CD4-positive, alpha-beta T cell treated with Interleukin-2 at 100 ng/mL for 4 hours (primary cell): ENCODE data around the gene SYNPO2.

Experiments used
- DNase-seq: peaks from one replicate; pipeline ENCODE4 v3.0.0-alpha.2; 2020; ENCODE audit warnings: low spot score

The SYNPO2 gene, protein sequence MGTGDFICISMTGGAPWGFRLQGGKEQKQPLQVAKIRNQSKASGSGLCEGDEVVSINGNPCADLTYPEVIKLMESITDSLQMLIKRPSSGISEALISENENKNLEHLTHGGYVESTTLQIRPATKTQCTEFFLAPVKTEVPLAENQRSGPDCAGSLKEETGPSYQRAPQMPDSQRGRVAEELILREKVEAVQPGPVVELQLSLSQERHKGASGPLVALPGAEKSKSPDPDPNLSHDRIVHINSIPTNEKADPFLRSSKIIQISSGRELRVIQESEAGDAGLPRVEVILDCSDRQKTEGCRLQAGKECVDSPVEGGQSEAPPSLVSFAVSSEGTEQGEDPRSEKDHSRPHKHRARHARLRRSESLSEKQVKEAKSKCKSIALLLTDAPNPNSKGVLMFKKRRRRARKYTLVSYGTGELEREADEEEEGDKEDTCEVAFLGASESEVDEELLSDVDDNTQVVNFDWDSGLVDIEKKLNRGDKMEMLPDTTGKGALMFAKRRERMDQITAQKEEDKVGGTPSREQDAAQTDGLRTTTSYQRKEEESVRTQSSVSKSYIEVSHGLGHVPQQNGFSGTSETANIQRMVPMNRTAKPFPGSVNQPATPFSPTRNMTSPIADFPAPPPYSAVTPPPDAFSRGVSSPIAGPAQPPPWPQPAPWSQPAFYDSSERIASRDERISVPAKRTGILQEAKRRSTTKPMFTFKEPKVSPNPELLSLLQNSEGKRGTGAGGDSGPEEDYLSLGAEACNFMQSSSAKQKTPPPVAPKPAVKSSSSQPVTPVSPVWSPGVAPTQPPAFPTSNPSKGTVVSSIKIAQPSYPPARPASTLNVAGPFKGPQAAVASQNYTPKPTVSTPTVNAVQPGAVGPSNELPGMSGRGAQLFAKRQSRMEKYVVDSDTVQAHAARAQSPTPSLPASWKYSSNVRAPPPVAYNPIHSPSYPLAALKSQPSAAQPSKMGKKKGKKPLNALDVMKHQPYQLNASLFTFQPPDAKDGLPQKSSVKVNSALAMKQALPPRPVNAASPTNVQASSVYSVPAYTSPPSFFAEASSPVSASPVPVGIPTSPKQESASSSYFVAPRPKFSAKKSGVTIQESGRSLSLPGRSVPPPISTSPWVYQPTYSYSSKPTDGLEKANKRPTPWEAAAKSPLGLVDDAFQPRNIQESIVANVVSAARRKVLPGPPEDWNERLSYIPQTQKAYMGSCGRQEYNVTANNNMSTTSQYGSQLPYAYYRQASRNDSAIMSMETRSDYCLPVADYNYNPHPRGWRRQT

DNA sequence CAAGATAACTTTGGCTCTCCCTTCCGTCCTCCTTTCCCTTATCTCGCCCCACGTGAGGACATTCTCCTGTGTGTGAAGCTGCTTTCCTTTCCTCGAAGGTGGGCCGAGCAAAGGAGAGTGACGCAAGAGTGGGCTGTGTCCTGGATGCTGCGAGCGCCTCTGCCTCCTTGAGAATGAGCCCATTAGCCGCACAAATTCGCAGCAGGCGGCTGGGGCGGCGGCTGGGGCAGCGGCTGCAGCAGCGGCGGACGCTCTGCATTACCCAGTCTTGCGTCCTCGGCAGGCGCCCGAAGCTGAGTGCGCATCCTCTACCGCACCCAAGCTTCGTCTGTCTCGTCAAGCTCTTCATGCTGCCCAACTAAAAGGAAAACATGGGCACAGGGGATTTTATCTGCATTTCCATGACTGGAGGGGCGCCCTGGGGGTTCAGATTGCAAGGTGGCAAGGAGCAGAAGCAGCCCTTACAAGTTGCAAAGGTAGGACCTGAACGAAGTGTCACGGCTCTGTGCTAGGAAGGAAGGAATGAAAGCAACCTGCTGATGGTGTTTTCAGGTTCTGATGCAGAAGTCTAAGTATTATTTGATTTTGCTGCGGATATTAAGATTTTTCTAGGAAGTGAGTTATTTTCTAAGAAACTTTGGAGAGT is at the start of gene SYNPO2:
SYNPO2 (plus strand) TSS at position 189 of the 646 bp plus-strand sequence; CDS start at position 372, 183 bp downstream.
- peak; percentile 2 for DNase-seq

- DNase-seq: no peak
These were observed 49.3 kb upstream of the SYNPO2 start for GRCh38 chr4:118839221-118839927.

DNA sequence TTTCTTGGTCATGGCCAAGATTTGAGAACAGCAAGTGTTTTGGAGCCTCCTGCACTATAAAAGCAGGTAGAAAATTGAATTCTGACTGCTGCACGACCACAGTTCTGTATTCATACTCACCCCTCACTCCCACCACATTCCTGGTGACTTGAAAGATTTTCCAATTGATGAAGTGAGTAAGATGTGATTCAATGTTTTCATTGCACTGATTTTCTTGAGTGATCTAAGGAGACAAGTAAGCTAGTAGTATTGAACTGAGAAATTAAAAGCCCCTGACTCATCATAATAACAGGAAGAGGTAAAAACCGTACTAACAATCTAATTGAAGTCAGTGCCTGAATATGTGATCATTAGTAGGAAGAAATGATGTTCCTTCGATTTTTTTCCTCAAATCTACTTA is 46.6 kb upstream of the SYNPO2 start:
- no peak for DNase-seq

DNA sequence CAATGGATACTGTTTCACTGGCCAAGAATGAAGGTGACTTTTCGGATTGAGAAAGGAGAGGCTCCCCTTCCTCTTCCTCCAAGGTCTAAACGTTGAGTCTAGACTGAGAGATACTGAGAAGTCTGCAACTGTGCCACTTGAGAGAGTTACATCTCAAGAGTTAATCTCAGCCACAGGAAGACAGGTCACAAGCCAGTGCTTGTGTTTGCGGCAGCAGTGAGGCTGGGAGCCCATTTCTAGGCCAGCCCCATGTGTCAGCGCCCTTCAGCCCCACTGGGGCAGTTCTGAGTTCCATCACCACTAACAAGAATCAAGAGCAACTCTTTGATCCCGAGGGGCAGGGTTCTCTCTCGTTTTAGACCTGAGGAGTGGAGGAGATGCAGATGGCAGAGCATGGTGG is 45.4 kb upstream of the SYNPO2 start:
- no peak for DNase-seq

DNA sequence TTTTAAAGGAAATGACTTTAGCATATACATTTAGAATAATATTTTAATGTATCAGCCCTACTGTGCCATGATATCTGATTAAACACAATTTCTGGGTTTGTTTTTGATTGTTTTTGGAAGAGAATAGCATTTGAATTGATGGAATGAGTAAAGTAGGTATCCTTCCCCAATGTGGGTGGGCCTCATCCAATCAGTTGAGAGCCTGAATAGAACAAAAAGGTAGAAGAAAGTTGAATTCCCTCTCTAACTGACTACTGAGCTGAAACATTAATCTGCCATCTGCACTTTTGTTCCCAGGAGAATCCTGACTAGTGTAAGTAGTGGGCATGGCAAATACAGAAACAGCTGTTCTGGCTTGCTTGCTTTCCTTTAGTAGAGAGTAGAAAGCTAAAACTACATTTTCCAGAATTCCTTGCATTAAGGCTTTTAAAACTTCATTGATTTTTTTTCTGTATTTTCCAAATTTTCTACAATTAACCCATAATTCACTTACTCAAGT is 43.1 kb upstream of the SYNPO2 start:
- DNase-seq: no peak

- no peak for DNase-seq
These were observed 41.7 kb upstream of the SYNPO2 start for GRCh38 chr4:118846979-118847378.

- DNase-seq: no peak
These were observed 40.4 kb upstream of the SYNPO2 start for GRCh38 chr4:118848242-118848641.

DNA sequence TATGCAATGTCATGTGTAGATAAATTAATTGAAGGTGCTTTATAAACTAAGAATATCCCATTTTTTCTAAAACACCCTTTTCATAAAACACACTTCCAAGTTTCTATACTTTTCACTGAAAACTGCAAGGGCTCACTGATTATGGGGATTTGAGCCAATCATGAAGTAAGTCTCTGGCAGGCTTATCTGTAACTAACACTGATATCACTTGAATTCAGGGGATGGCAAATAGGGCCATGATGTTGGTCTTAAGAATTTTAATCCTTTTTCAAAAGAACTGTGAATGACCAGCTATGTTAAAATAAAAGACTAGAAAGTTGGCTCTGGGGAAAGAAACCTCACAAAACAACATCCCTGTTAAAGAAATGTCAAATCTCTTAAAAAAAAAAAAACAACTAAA is 39.8 kb upstream of the SYNPO2 start:
- no peak for DNase-seq

DNA sequence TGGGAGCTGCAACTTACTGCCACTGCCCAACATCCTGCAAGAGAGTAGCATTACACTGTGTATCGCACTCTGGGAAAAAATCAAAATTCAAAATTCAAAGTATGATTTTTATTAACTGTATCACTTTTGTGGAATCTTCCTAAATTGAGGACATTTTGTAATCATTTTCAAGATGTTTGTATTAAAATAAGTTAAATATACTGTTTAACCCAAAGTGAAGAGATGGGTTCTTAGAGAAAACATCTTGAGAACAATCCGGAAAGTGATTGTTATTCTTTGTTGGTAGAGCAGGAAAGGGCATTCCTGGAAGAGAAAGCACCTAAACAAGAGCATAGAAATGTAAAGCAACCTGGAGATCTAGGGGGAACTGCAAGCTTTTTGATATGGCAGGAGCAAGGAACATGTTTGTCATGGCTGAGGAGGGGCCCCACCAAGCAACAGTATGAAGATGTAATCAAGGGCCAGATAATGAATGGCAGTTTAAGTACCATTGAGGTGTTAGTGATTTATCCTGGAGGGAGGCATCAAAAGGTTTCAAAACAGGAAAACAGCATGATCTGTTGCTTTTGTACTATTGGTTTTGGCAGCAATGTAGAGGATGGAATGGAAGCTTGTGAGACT is 38.7 kb upstream of the SYNPO2 start:
- no peak for DNase-seq

GRCh38 chr4:118850488-118851173 is 38.0 kb upstream of the SYNPO2 start:
- peak; percentile 53 for DNase-seq

- DNase-seq: no peak
These were observed 30.9 kb upstream of the SYNPO2 start for GRCh38 chr4:118857760-118858159.

- DNase-seq: no peak
These were observed 29.9 kb upstream of the SYNPO2 start for GRCh38 chr4:118858779-118859178.

- DNase-seq: peak; percentile 35
These were observed 23.5 kb upstream of the SYNPO2 start for GRCh38 chr4:118865091-118865708.

DNA sequence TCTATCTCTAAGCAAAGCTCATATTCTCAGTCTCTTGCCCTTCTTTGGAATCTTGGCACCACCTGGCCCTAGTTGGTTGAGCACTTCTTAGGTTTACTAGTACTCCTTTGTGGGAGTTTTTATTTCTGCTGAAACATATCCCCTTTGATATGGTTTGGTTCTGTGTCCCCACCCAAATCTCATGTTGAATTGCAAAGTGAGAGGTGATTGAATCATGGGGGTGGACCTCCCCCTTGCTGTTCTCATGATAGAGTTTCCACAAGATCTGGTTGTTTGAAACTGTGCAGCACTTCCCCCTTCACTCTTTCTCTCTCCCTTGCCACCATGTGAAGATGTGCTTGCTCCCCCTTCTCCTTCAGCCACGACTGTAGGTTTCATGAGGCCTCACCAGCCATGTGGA is 22.2 kb upstream of the SYNPO2 start:
- no peak for DNase-seq

DNA sequence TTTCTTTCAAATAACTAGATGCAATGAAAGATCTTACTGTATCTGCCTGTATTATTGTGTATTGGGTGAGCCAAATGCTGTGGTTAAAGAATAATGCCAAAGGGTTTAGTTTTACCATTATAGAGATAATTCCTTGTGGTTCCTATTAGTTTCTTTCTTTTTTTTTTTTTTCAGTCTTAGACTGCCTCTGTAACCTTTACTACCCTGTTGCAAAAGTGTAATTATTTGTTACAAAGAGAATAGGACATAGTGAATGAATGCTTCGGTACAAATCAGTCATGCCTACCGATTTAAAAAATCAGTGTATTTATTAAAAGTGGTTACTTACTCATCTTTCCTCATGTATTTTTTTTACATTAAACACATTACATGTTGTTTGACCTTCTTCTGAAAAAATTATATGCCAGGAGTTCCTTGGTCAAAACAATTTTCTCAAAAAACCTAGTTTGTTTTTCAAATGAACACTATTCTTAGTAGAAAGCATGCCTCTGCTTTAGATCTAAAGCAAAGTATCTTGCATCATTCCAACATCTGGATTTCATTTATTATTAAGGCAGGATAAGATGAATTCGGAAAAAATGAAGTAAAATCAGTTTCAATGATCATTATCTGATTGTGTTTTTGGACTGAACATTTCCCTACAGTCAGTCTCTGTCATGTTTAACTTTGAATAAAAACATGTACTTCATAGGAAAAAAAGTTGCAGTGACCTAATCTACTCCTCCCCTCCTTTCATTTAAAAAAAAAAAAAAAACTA is 21.2 kb upstream of the SYNPO2 start:
- no peak for DNase-seq

GRCh38 chr4:118869808-118870342 is 18.8 kb upstream of the SYNPO2 start:
- no peak for DNase-seq

GRCh38 chr4:118872181-118872580 is 16.5 kb upstream of the SYNPO2 start:
- DNase-seq: no peak

GRCh38 chr4:118877797-118878196 is 10.9 kb upstream of the SYNPO2 start:
- no peak for DNase-seq
